ENCODE results near the gene NKAIN1. TPM values are rescaled to one million over a fixed set of nuclear protein-coding genes. Genes with fewer than 3 reads are reported as not detected.

The NKAIN1 gene
- total and polyA plus RNA-seq, 12 donors, result 2.9 to 195 (median 10.5) TPM

- Histone ChIP-seq H3K4me3 (no peak overlapping the region), H3K36me3 (replicated peaks in 1 of 2) (no peaks in the 10 kb centered on the region), H3K9me3 (replicated peaks in 1 of 3) (no peaks in the 10 kb centered on the region), H3K4me1 (replicated peaks in 1 of 2) (no peaks in the 10 kb centered on the region), H3K27me3 (no peaks in the 10 kb centered on the region), H3K27ac (no peak overlapping the region)
- 73 to 86% (median 79%) methylated on average over 3 of the region's 3 CpGs for WGBS, 4 donors
- intact Hi-C loops (cut with DNase I), result no loop called here
- TF ChIP-seq POLR2A (IDR thresholded peaks at IDR 0.05), result no peak
- no peak for TF ChIP-seq CTCF (IDR thresholded peaks at IDR 0.05)
- DNase-seq, result no peak
Measured at GRCh38 chr1:31151402-31151801, 88.3 kb downstream of the NKAIN1 start.

- H3K36me3 ChIP-seq (replicated peaks in 1 of 2), result no peaks in the 10 kb centered on the region
- peaks cover 5 to 9% of the 10 kb centered on the region in 2 donors for H3K4me1 ChIP-seq (replicated peaks in 1 of 2)
- no peaks in the 10 kb centered on the region for H3K27me3 ChIP-seq
- intact Hi-C loops (cut with DNase I), result no loop called here
- no peak overlapping the region for H3K4me3 ChIP-seq
- TF ChIP-seq CTCF (IDR thresholded peaks at IDR 0.05) (no peak), POLR2A (IDR thresholded peaks at IDR 0.05) (no peak)
- 96 to 98% (median 98%) methylated on average over 1 of the region's 1 CpG for WGBS, 4 donors
- no peaks in the 10 kb centered on the region for H3K9me3 ChIP-seq (replicated peaks in 1 of 3)
- no peak overlapping the region for H3K27ac ChIP-seq
- no peak for DNase-seq
Measured at GRCh38 chr1:31148409-31148808, 91.3 kb downstream of the NKAIN1 start.

GRCh38 chr1:31145648-31146047 lies 94.0 kb downstream of the NKAIN1 start:
- Histone ChIP-seq H3K27ac (peak overlapping the region in 3 of 5 donors; percentile 0 to 31 (median 5)), H3K9me3 (replicated peaks in 1 of 3) (no peaks in the 10 kb centered on the region), H3K4me3 (no peak overlapping the region), H3K36me3 (replicated peaks in 1 of 2) (no peaks in the 10 kb centered on the region), H3K4me1 (replicated peaks in 1 of 2) (peaks cover 5 to 9% of the 10 kb centered on the region in 2 donors), H3K27me3 (no peaks in the 10 kb centered on the region)
- peak in 1 of 7 donors; percentile 41 for DNase-seq
- no peak for TF ChIP-seq POLR2A (IDR thresholded peaks at IDR 0.05)
- no peak for TF ChIP-seq CTCF (IDR thresholded peaks at IDR 0.05)
- 22 to 35% (median 29%) methylated on average over 3 of the region's 3 CpGs for WGBS, 4 donors
- intact Hi-C loops (cut with DNase I), result no loop called here

- WGBS, 4 donors, result 64 to 72% (median 68%) methylated on average over 8 of the region's 8 CpGs
- Histone ChIP-seq H3K27me3 (no peaks in the 10 kb centered on the region), H3K36me3 (replicated peaks in 1 of 2) (no peaks in the 10 kb centered on the region), H3K9me3 (replicated peaks in 1 of 3) (no peaks in the 10 kb centered on the region), H3K4me3 (no peak overlapping the region), H3K27ac (no peak overlapping the region), H3K4me1 (replicated peaks in 1 of 2) (peaks cover 5 to 9% of the 10 kb centered on the region in 2 donors)
- intact Hi-C loops (cut with DNase I), result no loop called here
- DNase-seq, result no peak
- TF ChIP-seq CTCF (IDR thresholded peaks at IDR 0.05) (no peak), POLR2A (IDR thresholded peaks at IDR 0.05) (no peak)
Measured at GRCh38 chr1:31144442-31144841, 95.2 kb downstream of the NKAIN1 start.
